ENCODE measurements around the gene CPNE7.

DNA sequence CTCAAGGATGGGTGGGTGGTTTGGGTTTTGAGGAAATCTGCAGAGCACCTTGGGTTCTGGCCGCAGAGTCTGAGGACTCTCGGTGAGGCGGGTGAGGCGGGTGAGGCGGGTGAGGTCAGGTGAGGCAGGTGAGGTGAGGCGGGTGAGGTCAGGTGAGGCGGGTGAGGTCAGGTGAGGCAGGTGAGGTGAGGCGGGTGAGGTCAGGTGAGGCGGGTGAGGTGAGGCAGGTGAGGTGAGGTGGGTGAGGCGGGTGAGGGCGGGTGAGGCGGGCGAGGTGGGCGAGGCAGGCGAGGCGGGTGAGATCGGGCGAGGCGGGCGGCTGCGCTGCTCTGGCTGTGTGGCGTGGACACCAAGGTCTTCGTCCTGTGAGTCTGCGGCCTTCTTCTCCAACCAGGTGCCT, 39.2 kb upstream of the CPNE7 start:
- TF ChIP-seq GATA2 (IDR thresholded peaks at IDR 0.05; ENCODE audit: low read depth, low read length) (no peak), GATA3 (IDR thresholded peaks at IDR 0.05; ENCODE audit: low read depth, low read length) (no peak)
